K562 (cell line): ENCODE results near the gene MYO3B. TPM values are rescaled to one million over a fixed set of nuclear protein-coding genes. Genes with fewer than 3 reads are reported as not detected.

Experiments used
- ARID1B ChIP-seq: fragments of 450-650 bp; IDR thresholded peaks from 2 replicates; pipeline ENCODE4 v1.6.1; 2016; ENCODE audit warnings: antibody characterized with exemption, mild to moderate bottlenecking, inconsistent platforms
- ATF3 ChIP-seq, 2 experiments: fragments of 450-650 bp in 1 of 2; sonication (generic) in 1 of 2; formaldehyde crosslinking in 1 of 2; IDR thresholded peaks in 1 of 2; conservative IDR thresholded peaks in 1 of 2; 2 replicates each; pipeline versions ENCODE4 v1.6.1 to v1.8.1; 2016 to 2023; ENCODE audit warnings: mild to moderate bottlenecking in 2 of 2, moderate library complexity in 2 of 2, inconsistent platforms in 1 of 2, missing genetic modification reagents in 1 of 2
- CBFA2T2 ChIP-seq: fragments of 450-650 bp; conservative IDR thresholded peaks from 2 replicates; pipeline ENCODE4 v1.6.1; 2017; ENCODE audit warnings: mild to moderate bottlenecking
- FOXK1 ChIP-seq: sonication (generic); formaldehyde crosslinking; IDR thresholded peaks from 2 replicates; pipeline ENCODE4 v1.8.0; 2022; ENCODE audit warnings: missing genetic modification reagents, mild to moderate bottlenecking, borderline replicate concordance
- ID3 ChIP-seq, 2 experiments: fragments of 250-450 bp in 1 of 2; fragments of 450-650 bp in 1 of 2; sonication (Bioruptor Pico) in 1 of 2; IDR thresholded peaks; 2 replicates each; pipeline versions ENCODE4 v1.6.1 to v1.8.0; 2016 to 2021; ENCODE audit warnings: mild to moderate bottlenecking in 2 of 2, moderate library complexity in 2 of 2, missing compliant biosample characterization in 1 of 2, missing genetic modification characterization in 1 of 2
- MGA ChIP-seq: fragments of 450-650 bp; IDR thresholded peaks from 2 replicates; pipeline ENCODE4 v1.6.1; 2016; ENCODE audit warnings: mild to moderate bottlenecking, moderate library complexity
- RBM14 ChIP-seq: fragments of 200-400 bp; formaldehyde crosslinking; IDR thresholded peaks from 2 replicates; pipeline ENCODE4 v1.6.1; 2018; ENCODE audit warnings: low read depth, mild to moderate bottlenecking, low read length, moderate library complexity, borderline replicate concordance; ENCODE audit not compliant: insufficient read depth
- SLC30A9 ChIP-seq: fragments of 250-450 bp; sonication (Bioruptor Pico); IDR thresholded peaks from 2 replicates; pipeline ENCODE4 v1.8.0; 2022; ENCODE audit warnings: mild to moderate bottlenecking, moderate library complexity
- THRAP3 ChIP-seq: fragments of 450-650 bp; IDR thresholded peaks from 2 replicates; pipeline ENCODE4 v1.6.1; 2016; ENCODE audit warnings: mild to moderate bottlenecking, inconsistent platforms, borderline replicate concordance
- ZKSCAN3 ChIP-seq: fragments of 250-450 bp; sonication (Bioruptor Pico); IDR thresholded peaks from 2 replicates; pipeline ENCODE4 v1.4.0; 2020
- ZNF354B ChIP-seq: fragments of 250-450 bp; sonication (Bioruptor Pico); IDR thresholded peaks from 2 replicates; pipeline ENCODE4 v1.4.0; 2020
- ZNF431 ChIP-seq: sonication (generic); formaldehyde crosslinking; IDR thresholded peaks from 2 replicates; pipeline ENCODE4 v1.8.0; 2022; ENCODE audit warnings: mild to moderate bottlenecking, missing genetic modification reagents
- ZNF551 ChIP-seq: fragments of 250-450 bp; sonication (Bioruptor Pico); IDR thresholded peaks from 2 replicates; pipeline ENCODE4 v1.5.0; 2021; ENCODE audit warnings: mild to moderate bottlenecking, moderate library complexity
- ZSCAN32 ChIP-seq: fragments of 450-650 bp; formaldehyde crosslinking; IDR thresholded peaks from 2 replicates; pipeline ENCODE4 v1.4.0; 2020; ENCODE audit warnings: mild to moderate bottlenecking, moderate library complexity
- polyA plus RNA-seq, 8 experiments: library from polyadenylated mRNA; depleted of rRNA in 4 of 8; stranded (reverse) in 5 of 8; unstranded in 3 of 8; fragments of >200 nt; fragmentation: Nextera tagmentation in 2 of 8; fragmentation: Illumina TruSeq in 1 of 8; extraction: Ambion mirVana in 2 of 8; extraction: Trizol in 1 of 8; gene quantifications; 2 replicates each; pipeline versions ENCODE4 v1.2.1 to v1.2.3, GENCODE V29; 2011 to 2014; ENCODE audit warnings: inconsistent platforms in 1 of 8, missing spikeins in 1 of 8
- total RNA-seq, 7 experiments: library from RNA; depleted of rRNA in 6 of 7; stranded (reverse); fragments of >200 nt in 6 of 7; fragmentation: Illumina TruSeq in 2 of 7; extraction: Trizol in 2 of 7; gene quantifications; 2 replicates each; pipeline versions ENCODE4 v1.2.1 to v1.2.3, GENCODE V29; 2011 to 2021; ENCODE audit warnings: low replicate concordance in 1 of 7

MYO3B gene
- total and polyA plus RNA-seq, 9 of the 15 experiments (the other 6 are each of a cell fraction or from before 2014, with no cell fraction given), result 2.7 to 6.5 (median 3.6) TPM

- TF ChIP-seq ID3 (CRISPR knock-in tag; IDR thresholded peaks at IDR 0.05) (no peak), ID3 (tag; IDR thresholded peaks at IDR 0.05) (no peak), ZSCAN32 (CRISPR knock-in tag) (no peak), ATF3 (IDR thresholded peaks at IDR 0.05) (no peak), ATF3 (CRISPR knock-in tag; conservative IDR thresholded peaks at IDR 0.05) (no peak), CBFA2T2 (peak; percentile 36; the same call in 1 of the 2 replicates), FOXK1 (no peak), RBM14 (no peak), ZNF431 (no peak), MGA (no peak), ZKSCAN3 (CRISPR knock-in tag) (peak; percentile 100), ZNF551 (CRISPR knock-in tag) (no peak), ZNF354B (CRISPR knock-in tag) (no peak), ARID1B (peak; percentile 43; the same call in 1 of the 2 replicates), SLC30A9 (CRISPR knock-in tag) (no peak), THRAP3 (no peak)
Observed at GRCh38 chr2:170243118-170243837, 65.3 kb downstream of the MYO3B start (continued).
